Spleen (tissue), 7 donors: ENCODE results near the gene UBE2V1.

Source experiments
- POLR2A ChIP-seq, 3 donors: fragments of 450-650 bp; IDR thresholded peaks; one replicate each; pipeline ENCODE4 v1.5.1; 2017; ENCODE audit warnings: antibody characterized with exemption in 3 of 3, mild to moderate bottlenecking in 1 of 3
- POLR2AphosphoS5 ChIP-seq, 3 donors: sonication (generic); formaldehyde crosslinking; IDR thresholded peaks; one replicate each; pipeline ENCODE4 v1.5.1; 2017; ENCODE audit warnings: antibody characterized with exemption in 3 of 3
- TF ChIP-seq, protein P1 (sequence below), 11 experiments: fragments of 200-600 bp in 7 of 11; fragments of 450-650 bp in 4 of 11; sonication (generic) in 4 of 11; IDR thresholded peaks in 8 of 11; conservative IDR thresholded peaks in 3 of 11; 1 replicate in 7 of 11; 2 replicates in 4 of 11; pipeline versions ENCODE4 v1.4.0 to v1.8.0; 2016 to 2021; ENCODE audit warnings: antibody characterized with exemption in 11 of 11, inconsistent platforms in 4 of 11, mild to moderate bottlenecking in 1 of 11
- donor health status: DM: no; HTN: no; CAD: no; lungs with moderate emphysema.
- donor health status: DM: no; HTN: no; CAD: no.
- donor health status: DM: no; HTN: no; CAD: no.

GRCh38 chr20:50058662-50059402 lies 54.1 kb downstream of the UBE2V1 start:
- TF ChIP-seq, protein P1, sequence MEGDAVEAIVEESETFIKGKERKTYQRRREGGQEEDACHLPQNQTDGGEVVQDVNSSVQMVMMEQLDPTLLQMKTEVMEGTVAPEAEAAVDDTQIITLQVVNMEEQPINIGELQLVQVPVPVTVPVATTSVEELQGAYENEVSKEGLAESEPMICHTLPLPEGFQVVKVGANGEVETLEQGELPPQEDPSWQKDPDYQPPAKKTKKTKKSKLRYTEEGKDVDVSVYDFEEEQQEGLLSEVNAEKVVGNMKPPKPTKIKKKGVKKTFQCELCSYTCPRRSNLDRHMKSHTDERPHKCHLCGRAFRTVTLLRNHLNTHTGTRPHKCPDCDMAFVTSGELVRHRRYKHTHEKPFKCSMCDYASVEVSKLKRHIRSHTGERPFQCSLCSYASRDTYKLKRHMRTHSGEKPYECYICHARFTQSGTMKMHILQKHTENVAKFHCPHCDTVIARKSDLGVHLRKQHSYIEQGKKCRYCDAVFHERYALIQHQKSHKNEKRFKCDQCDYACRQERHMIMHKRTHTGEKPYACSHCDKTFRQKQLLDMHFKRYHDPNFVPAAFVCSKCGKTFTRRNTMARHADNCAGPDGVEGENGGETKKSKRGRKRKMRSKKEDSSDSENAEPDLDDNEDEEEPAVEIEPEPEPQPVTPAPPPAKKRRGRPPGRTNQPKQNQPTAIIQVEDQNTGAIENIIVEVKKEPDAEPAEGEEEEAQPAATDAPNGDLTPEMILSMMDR (IDR thresholded peaks at IDR 0.05 in 8 of 11, conservative IDR thresholded peaks at IDR 0.05 in 3 of 11), result no peak
- TF ChIP-seq POLR2AphosphoS5 (IDR thresholded peaks at IDR 0.05) (peak in 2 of 3 donors; percentile 10 to 11), POLR2A (IDR thresholded peaks at IDR 0.05) (no peak)
